Fibroblast of skin of abdomen (primary cell): ENCODE measurements around the gene CTR9.

Source experiments
- DNase-seq: peaks from one replicate; pipeline ENCODE4 v3.0.0-alpha.2; 2013

Gene CTR9

DNA sequence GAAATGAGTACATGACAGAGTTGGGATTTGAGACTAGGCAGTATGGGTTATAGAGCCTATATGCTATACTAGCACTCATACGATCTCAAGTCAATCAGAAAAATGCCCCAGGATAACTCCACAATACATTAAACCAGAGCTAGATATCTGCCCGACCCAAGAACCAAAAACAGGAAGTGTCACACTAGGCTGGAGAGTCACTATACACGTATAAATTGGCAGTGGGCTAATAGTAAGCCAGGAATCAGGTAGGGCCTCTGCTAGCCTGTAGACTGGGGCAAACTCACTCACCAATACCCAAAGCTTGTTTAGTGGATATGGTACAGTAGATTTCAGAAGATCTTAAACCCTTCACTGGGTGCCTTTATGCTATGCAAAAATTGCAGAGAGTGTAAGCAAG lies 73.8 kb downstream of the CTR9 start:
- no peak for DNase-seq

DNA sequence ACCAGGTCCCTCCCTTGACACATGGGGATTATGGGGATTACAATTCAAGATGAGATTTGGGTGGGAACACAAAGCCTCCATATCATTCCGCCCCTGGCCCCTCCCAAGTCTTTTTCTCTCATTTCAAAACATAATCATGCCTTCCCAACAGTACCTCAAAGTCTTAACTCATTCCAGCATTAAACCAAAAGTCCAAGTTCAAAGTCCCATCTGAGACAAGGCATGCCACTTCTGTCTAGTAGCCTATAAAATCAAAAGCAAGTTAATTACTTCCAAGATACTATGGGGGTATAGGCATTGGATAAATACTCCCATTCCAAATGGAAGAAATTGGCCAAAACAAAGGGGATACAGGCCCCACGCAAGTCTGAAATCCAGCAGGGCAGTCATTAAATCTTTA lies 77.4 kb downstream of the CTR9 start:
- DNase-seq = no peak

DNA sequence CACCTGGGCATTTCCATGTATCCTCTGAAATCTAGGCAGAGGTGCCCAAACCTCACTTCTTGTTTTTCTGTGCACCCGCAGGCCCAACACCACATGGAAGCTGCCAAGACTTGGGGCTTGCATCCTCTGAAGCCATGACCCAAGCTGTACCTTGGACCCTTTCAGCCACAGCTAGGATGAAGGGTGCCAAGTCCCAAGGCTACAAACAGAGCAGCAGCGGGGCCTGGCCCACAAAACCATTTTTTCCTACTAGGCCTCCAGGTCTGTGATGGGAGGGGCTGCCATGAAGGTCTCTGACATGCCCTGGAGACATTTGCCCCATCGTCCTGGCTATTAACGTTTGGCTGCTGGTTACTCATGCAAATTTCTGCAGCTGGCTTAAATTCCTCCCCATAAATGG lies 78.1 kb downstream of the CTR9 start:
- no peak for DNase-seq
